NCI-H1105 treated with DMSO at 0.1 percent for 48 hours (cell line): Measurements from ENCODE around the gene DAB1.
"Not testable (repeated sequence)": the region's sequence is repeated elsewhere in the genome, so short reads cannot be mapped to it uniquely, and the experiment has no call there.

Source experiments
- DNase-seq: peaks from one replicate; lab custom pipeline; 2025; lab: John Stamatoyannopoulos, UW

Gene DAB1

DNA sequence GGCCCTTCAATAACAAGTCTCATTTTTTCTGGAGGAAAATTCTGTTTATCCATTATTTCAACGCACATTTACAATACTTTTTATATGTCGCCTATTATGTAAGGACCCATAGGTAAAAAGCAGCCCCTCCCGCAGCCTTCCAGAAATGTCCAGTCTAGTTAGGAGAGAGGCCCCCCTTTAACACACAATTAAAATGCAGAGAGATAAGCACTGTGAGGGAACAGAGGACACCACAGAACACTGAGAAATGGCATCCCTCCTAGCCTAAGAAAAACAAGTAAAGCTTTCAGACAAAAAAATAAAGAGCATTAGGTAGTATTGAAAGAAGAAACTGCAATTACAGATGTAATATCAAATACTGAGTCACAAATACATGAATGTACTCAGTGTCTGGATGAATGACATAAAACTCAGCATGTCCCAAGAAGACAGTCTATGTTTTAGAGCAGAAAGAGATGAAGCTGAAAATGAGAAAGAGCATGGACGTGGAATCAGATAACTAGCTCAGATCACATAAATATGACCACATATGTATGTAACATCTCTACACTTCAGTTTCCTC is 62.9 kb downstream of the DAB1 start:
- no peak for DNase-seq

- DNase-seq = no peak
Measured at GRCh38 chr1:57357462-57357861, 66.4 kb downstream of the DAB1 start.

DNA sequence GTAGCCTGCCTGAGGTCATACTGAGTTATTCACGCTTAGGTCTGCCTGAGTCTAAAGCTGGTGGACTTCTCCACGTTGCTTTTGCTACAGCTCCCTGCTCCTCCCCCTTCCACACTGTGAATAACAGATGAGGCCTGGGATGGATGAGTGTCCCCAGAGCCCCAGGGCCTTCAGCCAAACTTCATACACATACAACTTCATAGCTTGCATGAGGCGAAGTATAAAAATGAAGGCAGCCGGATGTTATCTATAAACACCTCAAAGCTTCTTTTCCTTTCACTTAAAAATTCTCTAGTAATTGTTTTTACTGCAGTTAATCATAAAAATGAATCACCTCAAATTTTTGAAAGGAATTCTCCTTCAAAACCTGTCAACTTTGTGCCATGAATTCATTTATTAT is 70.2 kb downstream of the DAB1 start:
- no peak for DNase-seq

- DNase-seq = peak; percentile 10
Measured at GRCh38 chr1:57350610-57351009, 73.2 kb downstream of the DAB1 start.

GRCh38 chr1:57348921-57349320 is 74.9 kb downstream of the DAB1 start:
- no peak for DNase-seq

DNA sequence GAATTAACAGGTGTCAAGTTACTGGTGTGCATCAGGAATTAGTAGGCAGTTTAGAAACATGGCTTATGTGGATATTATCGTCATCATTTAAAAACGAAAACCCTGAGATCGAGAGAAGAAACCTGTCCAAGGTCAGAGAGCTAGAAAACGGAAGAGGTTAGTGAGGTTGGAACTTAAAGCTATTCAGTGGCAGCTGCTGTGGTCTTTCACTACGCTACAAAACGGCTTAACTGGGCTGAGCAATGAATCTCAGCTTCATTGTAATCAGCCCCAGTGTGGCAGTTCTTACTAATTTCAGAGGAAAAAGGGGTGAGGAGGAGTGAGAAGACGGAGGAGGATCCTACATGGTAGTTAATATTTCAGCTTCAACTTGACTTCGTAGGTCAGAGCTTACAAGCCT is 77.9 kb downstream of the DAB1 start:
- DNase-seq = no peak

DNA sequence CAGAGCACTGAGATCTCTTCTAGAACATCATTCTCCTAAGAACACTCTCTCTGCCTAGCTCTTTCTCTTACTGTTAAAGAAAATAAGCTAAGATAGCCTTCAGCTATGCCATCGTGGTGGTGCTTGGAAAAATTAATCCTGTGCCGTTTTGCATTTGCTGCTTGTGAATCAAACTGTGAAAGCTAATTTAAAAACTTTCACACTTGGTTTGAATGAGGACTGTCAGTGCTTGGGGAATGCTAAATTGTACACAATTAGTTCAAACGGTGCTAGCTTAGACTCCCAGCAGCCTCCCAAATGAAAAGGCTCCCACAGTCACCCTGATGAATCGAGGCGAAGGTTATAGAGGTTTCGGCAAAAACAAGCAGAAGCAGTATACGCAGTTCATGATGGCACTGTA is 79.6 kb downstream of the DAB1 start:
- no peak for DNase-seq

DNA sequence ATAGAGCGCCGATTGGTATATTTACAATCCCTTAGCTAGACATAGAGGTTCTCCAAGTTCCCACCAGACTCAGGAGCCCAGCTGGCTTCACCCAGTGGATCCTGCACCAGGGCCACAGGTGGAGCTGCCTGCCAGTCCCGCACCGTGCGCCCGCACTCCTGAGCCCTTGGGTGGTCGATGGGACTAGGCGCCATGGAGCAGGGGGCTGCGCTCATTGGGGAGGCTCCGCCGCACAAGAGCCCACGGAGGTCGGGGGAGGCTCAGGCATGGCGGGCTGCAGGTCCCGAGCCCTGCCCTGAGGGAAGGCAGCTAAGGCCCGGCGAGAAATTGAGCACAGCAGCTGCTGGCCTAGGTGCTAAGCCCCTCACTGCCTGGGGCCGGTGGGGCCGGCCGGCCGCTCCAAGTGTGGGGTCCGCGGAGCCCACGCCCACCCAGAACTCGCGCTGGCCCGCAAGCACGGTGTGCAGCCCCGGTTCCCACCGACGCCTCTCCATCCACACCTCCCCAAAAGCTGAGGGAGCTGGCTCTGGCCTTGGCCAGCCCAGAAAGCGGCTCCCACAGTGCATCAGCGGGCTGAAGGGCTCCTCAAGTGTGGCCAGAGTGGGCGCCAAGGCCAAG is 80.5 kb downstream of the DAB1 start:
- not testable (repeated sequence) for DNase-seq

DNA sequence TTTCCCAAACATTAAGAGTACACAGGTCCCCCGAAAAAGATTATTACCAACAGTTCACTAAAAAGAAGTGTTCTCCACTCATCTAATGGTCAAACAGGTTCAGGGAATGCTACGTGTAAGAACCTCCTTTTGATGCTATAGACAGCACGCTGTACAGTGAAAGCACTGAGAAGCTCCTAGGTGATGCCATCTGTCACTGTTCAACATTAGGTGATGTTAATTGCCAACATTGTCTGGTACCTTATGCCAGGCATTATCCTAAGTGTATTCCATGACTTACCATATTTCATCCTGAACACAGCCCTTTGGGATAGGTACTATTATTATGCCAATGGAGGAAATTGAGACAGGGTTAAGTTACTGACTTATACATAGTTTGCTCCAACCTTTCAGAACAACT is 82.1 kb downstream of the DAB1 start:
- no peak for DNase-seq

DNA sequence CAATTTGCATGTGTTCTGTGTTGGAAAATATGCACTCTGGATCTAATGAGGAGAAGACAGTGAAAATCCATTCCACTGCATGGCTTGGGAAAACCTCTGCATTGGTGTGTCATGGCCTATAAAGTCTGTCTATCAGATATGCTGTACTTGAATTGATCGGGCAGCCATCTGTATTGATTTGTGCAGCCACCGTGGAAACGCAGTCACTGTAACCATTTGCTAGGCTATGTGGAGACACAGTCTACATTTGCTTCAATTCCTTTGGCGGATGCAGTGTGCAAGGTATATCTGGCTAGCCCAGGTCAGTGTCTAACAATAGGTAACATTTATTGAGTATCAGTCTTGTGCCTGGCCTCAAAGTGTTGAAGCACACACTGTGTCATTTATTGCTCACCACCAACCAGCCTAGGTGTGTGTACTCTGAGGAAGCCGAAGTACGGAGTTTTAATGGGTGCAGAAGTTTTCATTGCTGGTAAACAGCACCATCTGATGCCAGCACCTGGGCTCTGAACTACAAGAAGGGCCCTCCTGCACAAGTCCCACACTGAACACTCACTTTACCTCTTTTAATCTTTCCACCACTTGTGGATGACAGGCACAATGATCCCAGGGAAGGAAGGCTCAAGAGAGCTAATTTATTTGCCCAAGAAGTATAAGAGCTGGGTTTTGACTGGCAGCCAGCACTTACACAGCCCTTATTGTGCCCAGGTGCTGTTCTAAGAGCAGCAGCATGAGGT is 83.4 kb downstream of the DAB1 start:
- DNase-seq = peak; percentile 15

GRCh38 chr1:57337623-57338022 is 86.2 kb downstream of the DAB1 start:
- DNase-seq = no peak

- DNase-seq = no peak
Measured at GRCh38 chr1:57336793-57337192, 87.1 kb downstream of the DAB1 start.

DNA sequence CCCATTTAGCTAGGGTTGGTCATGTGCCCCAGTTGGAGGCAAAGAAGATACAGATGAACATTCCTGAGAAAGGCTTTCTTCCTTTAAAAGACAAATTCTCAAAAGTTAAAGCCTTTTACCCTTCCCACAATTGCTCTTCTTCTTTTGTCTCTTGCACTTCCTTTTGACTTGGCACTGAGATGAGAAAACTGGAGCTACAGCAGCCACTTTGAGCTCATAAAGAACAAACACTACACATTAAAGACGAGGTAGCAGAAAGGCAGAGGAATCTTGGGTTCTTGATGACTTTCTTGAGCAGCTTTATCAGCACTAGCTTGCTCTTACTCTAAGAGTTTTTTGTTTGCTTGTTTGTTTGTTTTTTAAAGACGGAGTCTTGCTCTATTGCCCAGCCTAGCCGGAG is 92.2 kb downstream of the DAB1 start:
- no peak for DNase-seq

- no peak for DNase-seq
Measured at GRCh38 chr1:57329937-57330336, 93.9 kb downstream of the DAB1 start.

DNA sequence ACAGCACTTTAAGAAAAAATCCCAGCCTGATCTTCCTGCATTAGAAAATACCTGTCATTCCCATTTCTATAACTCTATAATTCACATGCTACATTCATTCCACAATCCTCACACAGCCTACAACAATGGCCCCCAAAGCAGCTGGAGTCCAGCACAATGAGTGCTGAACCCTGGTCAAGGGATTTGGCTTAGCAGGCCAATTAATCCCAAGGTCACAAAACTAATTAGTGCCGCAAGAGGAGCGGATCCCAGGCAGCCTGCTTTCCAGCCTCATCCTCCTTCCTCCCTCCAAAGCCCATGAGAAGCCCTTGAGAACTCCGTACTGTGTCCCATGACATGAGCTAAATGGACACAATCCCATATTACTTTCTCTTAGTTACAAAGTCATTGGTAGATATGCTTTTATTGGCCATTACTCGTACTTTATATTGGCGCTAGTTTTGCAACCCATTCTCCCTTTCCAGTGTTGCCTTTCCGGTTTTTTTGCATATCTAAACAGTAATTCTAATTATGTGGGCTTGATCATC is 94.8 kb downstream of the DAB1 start:
- no peak for DNase-seq

- no peak for DNase-seq
Measured at GRCh38 chr1:57327946-57328345, 95.9 kb downstream of the DAB1 start.

- no peak for DNase-seq
Measured at GRCh38 chr1:57327336-57327735, 96.5 kb downstream of the DAB1 start.

DNA sequence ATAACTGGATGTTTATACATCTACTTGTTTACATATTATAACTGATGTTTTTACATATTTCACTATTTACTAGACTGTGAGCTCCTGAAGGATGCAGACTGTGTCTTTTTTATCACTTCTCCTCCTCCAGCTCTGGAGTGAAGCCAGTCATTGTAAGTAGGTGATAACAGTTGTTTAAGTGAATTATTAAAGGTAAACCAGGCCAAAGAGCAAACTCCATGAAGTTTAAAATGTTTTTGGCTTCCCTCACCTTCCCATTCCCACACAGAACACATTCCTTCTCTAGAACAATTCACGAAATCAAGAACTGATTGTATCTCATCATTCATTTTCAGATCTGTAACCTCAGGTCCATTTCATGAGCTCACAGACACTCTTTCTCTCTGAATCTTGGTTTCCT is 98.3 kb downstream of the DAB1 start:
- DNase-seq = no peak

DNA sequence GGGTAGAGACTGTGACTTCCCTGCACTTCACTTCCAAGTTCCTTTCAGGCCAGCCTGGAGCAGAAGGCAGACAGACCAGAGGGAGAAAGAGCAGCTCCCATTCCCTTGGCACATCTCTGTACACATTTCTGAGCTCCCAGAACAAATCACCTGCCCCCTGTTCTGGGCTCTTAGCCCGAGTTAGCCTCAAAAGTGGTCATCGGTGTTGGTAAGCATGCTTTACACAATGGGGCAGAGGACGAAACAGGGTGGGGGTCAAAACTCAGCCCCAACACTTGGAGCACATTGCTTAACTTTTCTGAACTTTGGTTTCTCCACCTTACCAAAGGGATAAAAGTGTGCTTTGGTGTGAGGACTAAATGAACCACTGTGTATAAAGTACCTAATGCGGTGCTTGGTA is 98.7 kb downstream of the DAB1 start:
- DNase-seq = no peak

- DNase-seq = no peak
Measured at GRCh38 chr1:57324388-57324787, 99.5 kb downstream of the DAB1 start.

DNA sequence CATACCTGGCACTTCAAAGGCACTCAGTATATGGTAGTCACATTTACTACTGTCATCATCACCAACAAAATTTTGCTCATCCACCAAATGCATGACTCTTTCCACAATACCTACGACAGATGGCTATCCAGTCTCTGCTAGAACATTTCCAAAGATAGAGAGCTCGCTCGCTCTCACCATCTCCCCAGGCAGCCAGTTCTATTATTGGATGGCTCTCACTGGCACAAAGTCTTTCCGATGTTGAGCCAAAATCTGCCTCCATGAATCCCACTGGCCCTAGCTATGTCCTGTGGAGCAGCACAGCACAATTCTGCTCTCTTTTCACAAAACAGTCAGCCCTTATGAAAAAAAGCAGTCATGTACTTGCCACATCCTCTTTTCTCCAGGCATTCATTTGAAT is 102.1 kb downstream of the DAB1 start:
- no peak for DNase-seq

- DNase-seq = no peak
Measured at GRCh38 chr1:57319791-57320190, 104.1 kb downstream of the DAB1 start.

DNA sequence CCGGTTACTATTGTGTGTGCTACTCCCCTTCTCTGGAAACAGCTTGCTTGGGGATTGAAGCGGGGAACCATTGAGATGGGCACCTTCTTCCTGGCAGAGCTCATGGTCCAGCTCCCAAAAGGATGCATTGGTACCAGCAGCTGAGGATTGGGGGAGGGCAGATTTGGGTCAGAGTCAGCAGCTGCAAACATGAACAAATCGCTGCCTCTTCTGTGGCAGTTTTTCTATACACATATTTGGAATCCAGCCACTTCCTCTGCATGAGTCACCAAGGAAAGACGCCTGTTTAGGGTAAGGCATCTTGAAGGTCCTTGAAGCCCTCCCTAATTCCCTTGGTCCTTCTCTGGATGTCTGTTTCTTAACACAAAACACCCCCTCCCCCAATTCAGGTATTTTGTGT is 104.7 kb downstream of the DAB1 start:
- DNase-seq = no peak
